OCI-LY3 (cell line): ENCODE data around the gene STARD13.

Experiments used
- CTCF ChIP-seq: fragments of 200-600, 300-600 bp; sonication (generic); IDR thresholded peaks from 2 replicates; pipeline ENCODE4 v1.5.1; 2014; ENCODE audit warnings: antibody characterized with exemption, low read length, low read depth
- EZH2phosphoT487 ChIP-seq: fragments of 200-600 bp; shearing (Covaris generic); IDR thresholded peaks from 2 replicates; pipeline ENCODE4 v1.6.1; 2018; ENCODE audit warnings: antibody characterized with exemption, mixed run types, low read depth

GRCh38 chr13:33322965-33323668 is 37.6 kb upstream of the STARD13 start:
- TF ChIP-seq CTCF (no peak), EZH2phosphoT487 (no peak)
